Stomach smooth muscle (tissue), 2 donors: Measurements from ENCODE around the gene ZNF579.

ENCODE experiments used
- H3K27ac ChIP-seq: one replicate; pipeline ENCODE4 v1.7.0; 2013; ENCODE audit warnings: mild to moderate bottlenecking, low read length, inconsistent platforms
- H3K27me3 ChIP-seq, 2 donors: one replicate each; pipeline ENCODE4 v1.7.0; 2013; ENCODE audit warnings: low read length in 2 of 2; ENCODE audit not compliant: insufficient read depth in 2 of 2, control insufficient read depth in 1 of 2
- H3K36me3 ChIP-seq, 2 donors: one replicate each; pipeline ENCODE4 v1.7.0; 2013; ENCODE audit warnings: low read length in 2 of 2; ENCODE audit not compliant: control insufficient read depth in 2 of 2, insufficient read depth in 2 of 2
- H3K4me1 ChIP-seq: one replicate; pipeline ENCODE4 v1.7.0; 2013; ENCODE audit warnings: low read length; ENCODE audit not compliant: control insufficient read depth, insufficient read depth
- H3K4me3 ChIP-seq, 2 donors: one replicate each; pipeline ENCODE4 v1.7.0; 2013; ENCODE audit warnings: low read length in 2 of 2
- H3K9ac ChIP-seq, 2 donors: one replicate each; pipeline ENCODE4 v1.7.0; 2013; ENCODE audit warnings: low read length in 2 of 2, mild to moderate bottlenecking in 1 of 2
- H3K9me3 ChIP-seq, 2 donors: one replicate each; pipeline ENCODE4 v1.7.0; 2013; ENCODE audit warnings: low read length in 2 of 2; ENCODE audit not compliant: control insufficient read depth in 2 of 2
- donor health status: healthy.
- donor health status: Pancreatic carcinoma.

Gene ZNF579

GRCh38 chr19:55549500-55550320 lies 30.9 kb downstream of the ZNF579 start:
- Histone ChIP-seq H3K9me3 (no peaks in the 10 kb centered on the region), H3K4me3 (peak overlapping the region in 1 of 2 donors; percentile 22), H3K36me3 (no peaks in the 10 kb centered on the region), H3K4me1 (peaks cover 3% of the 10 kb centered on the region), H3K27me3 (peaks cover 34 to 39% of the 10 kb centered on the region in 2 donors), H3K9ac (peak overlapping the region in 1 of 2 donors; percentile 5), H3K27ac (no peak overlapping the region)

- no peak overlapping the region for H3K9ac ChIP-seq
- peaks cover 31 to 36% of the 10 kb centered on the region in 2 donors for H3K27me3 ChIP-seq
- H3K27ac ChIP-seq: no peak overlapping the region
- H3K4me3 ChIP-seq: no peak overlapping the region
- H3K9me3 ChIP-seq: no peaks in the 10 kb centered on the region
- H3K4me1 ChIP-seq: peaks cover 3% of the 10 kb centered on the region
- H3K36me3 ChIP-seq: no peaks in the 10 kb centered on the region
These were observed 33.6 kb downstream of the ZNF579 start for GRCh38 chr19:55546822-55547614.

- no peak overlapping the region for H3K4me3 ChIP-seq
- no peaks in the 10 kb centered on the region for H3K36me3 ChIP-seq
- H3K9me3 ChIP-seq: no peaks in the 10 kb centered on the region
- peaks cover 28 to 31% of the 10 kb centered on the region in 2 donors for H3K27me3 ChIP-seq
- no peak overlapping the region for H3K9ac ChIP-seq
- H3K4me1 ChIP-seq: peaks cover 3% of the 10 kb centered on the region
- H3K27ac ChIP-seq: no peak overlapping the region
These were observed 34.6 kb downstream of the ZNF579 start for GRCh38 chr19:55546011-55546410.

GRCh38 chr19:55545443-55545842 lies 35.2 kb downstream of the ZNF579 start, which contains the start of gene SBK3:
Gene SBK3, minus strand, starts transcription at chr19:55545543. Its CDS starts 0 bp downstream, at chr19:55545543.
- Histone ChIP-seq H3K4me1 (peaks cover 3% of the 10 kb centered on the region), H3K27ac (no peak within 1 kb of the TSS), H3K9ac (no peak within 1 kb of the TSS)

GRCh38 chr19:55544776-55545439 lies 35.7 kb downstream of the ZNF579 start:
- Histone ChIP-seq H3K9me3 (no peaks in the 10 kb centered on the region), H3K27ac (no peak overlapping the region), H3K36me3 (no peaks in the 10 kb centered on the region), H3K4me3 (no peak overlapping the region), H3K9ac (no peak overlapping the region), H3K4me1 (peaks cover 3% of the 10 kb centered on the region), H3K27me3 (peaks cover 24 to 29% of the 10 kb centered on the region in 2 donors)

More at GRCh38 chr19:55545443-55545842, 35.2 kb downstream of the ZNF579 start, which contains the start of gene SBK3:
- Histone ChIP-seq H3K27me3 (peaks cover 28 to 32% of the 10 kb centered on the region in 2 donors), H3K36me3 (no peaks in the 10 kb centered on the region), H3K4me3 (no peak within 1 kb of the TSS), H3K9me3 (no peaks in the 10 kb centered on the region)

- H3K9ac ChIP-seq: no peak overlapping the region
- H3K4me1 ChIP-seq: peaks cover 3% of the 10 kb centered on the region
- no peaks in the 10 kb centered on the region for H3K9me3 ChIP-seq
- H3K27ac ChIP-seq: no peak overlapping the region
- H3K36me3 ChIP-seq: no peaks in the 10 kb centered on the region
- peaks cover 23 to 29% of the 10 kb centered on the region in 2 donors for H3K27me3 ChIP-seq
- H3K4me3 ChIP-seq: no peak overlapping the region
These were observed 36.6 kb downstream of the ZNF579 start for GRCh38 chr19:55544014-55544413.

GRCh38 chr19:55543567-55543966 lies 37.1 kb downstream of the ZNF579 start:
- H3K9me3 ChIP-seq: no peaks in the 10 kb centered on the region
- H3K27ac ChIP-seq: no peak overlapping the region
- H3K4me3 ChIP-seq: no peak overlapping the region
- peaks cover 3% of the 10 kb centered on the region for H3K4me1 ChIP-seq
- no peak overlapping the region for H3K9ac ChIP-seq
- peaks cover 23 to 29% of the 10 kb centered on the region in 2 donors for H3K27me3 ChIP-seq
- no peaks in the 10 kb centered on the region for H3K36me3 ChIP-seq

- H3K36me3 ChIP-seq: no peaks in the 10 kb centered on the region
- H3K4me3 ChIP-seq: no peak overlapping the region
- H3K27ac ChIP-seq: no peak overlapping the region
- no peaks in the 10 kb centered on the region for H3K9me3 ChIP-seq
- no peak overlapping the region for H3K9ac ChIP-seq
- peaks cover 3% of the 10 kb centered on the region for H3K4me1 ChIP-seq
- H3K27me3 ChIP-seq: peaks cover 18 to 25% of the 10 kb centered on the region in 2 donors
These were observed 38.3 kb downstream of the ZNF579 start for GRCh38 chr19:55542292-55542855.

- H3K27me3 ChIP-seq: peaks cover 11 to 18% of the 10 kb centered on the region in 2 donors
- no peak overlapping the region for H3K9ac ChIP-seq
- H3K4me3 ChIP-seq: no peak overlapping the region
- H3K27ac ChIP-seq: no peak overlapping the region
- no peaks in the 10 kb centered on the region for H3K9me3 ChIP-seq
- H3K4me1 ChIP-seq: no peaks in the 10 kb centered on the region
- H3K36me3 ChIP-seq: no peaks in the 10 kb centered on the region
These were observed 39.6 kb downstream of the ZNF579 start for GRCh38 chr19:55541091-55541490.

GRCh38 chr19:55540619-55541018 lies 40.0 kb downstream of the ZNF579 start:
- no peak overlapping the region for H3K4me3 ChIP-seq
- no peaks in the 10 kb centered on the region for H3K4me1 ChIP-seq
- no peak overlapping the region for H3K27ac ChIP-seq
- H3K9me3 ChIP-seq: no peaks in the 10 kb centered on the region
- no peaks in the 10 kb centered on the region for H3K36me3 ChIP-seq
- H3K9ac ChIP-seq: no peak overlapping the region
- peaks cover 8 to 17% of the 10 kb centered on the region in 2 donors for H3K27me3 ChIP-seq
